SK-N-SH treated with all-trans-retinoic acid at 6 μM for 48 hours (cell line): ENCODE data around the gene RAB4B.

ENCODE experiments used
- ATAC-seq: fragments of 200-7000 bp; cut with Tn5 transposase; 3 replicates; pipeline ENCODE4 v1.9.1; 2020; ENCODE audit warnings: mild to moderate bottlenecking, moderate library complexity
- ARNTL ChIP-seq: fragments of 450-650 bp; formaldehyde crosslinking; IDR thresholded peaks from 2 replicates; pipeline ENCODE4 v1.5.0; 2020; ENCODE audit warnings: low read depth, mild to moderate bottlenecking, moderate library complexity, borderline replicate concordance
- BACH2 ChIP-seq: fragments of 250-450 bp; sonication (Bioruptor Pico); IDR thresholded peaks from 2 replicates; pipeline ENCODE4 v1.9.0; 2021; ENCODE audit warnings: mild to moderate bottlenecking, borderline replicate concordance
- CSDC2 ChIP-seq: fragments of 250-450 bp; sonication (Bioruptor Pico); IDR thresholded peaks from 2 replicates; pipeline ENCODE4 v1.5.0; 2020; ENCODE audit warnings: mild to moderate bottlenecking, moderate library complexity
- ESRRG ChIP-seq: fragments of 250-450 bp; sonication (Bioruptor Pico); IDR thresholded peaks from 2 replicates; pipeline ENCODE4 v1.6.1; 2021; ENCODE audit warnings: mild to moderate bottlenecking
- GLIS3 ChIP-seq: fragments of 250-450 bp; sonication (Bioruptor Pico); IDR thresholded peaks from 2 replicates; pipeline ENCODE4 v1.5.0; 2020; ENCODE audit warnings: mild to moderate bottlenecking, moderate library complexity
- ISL1 ChIP-seq: fragments of 250-450 bp; sonication (Bioruptor Pico); IDR thresholded peaks from 2 replicates; pipeline ENCODE4 v2.1.2; 2022; ENCODE audit warnings: mild to moderate bottlenecking, moderate library complexity
- OSR1 ChIP-seq: fragments of 250-450 bp; sonication (Bioruptor Pico); IDR thresholded peaks from 2 replicates; pipeline ENCODE4 v1.8.0; 2022; ENCODE audit warnings: moderate library complexity, mild to moderate bottlenecking, inconsistent platforms
- PPARA ChIP-seq: fragments of 250-450 bp; sonication (Bioruptor Pico); IDR thresholded peaks from 2 replicates; pipeline ENCODE4 v1.5.0; 2020; ENCODE audit warnings: mild to moderate bottlenecking, borderline replicate concordance
- RARB ChIP-seq: fragments of 250-450 bp; sonication (Bioruptor Pico); IDR thresholded peaks from 2 replicates; pipeline ENCODE4 v1.8.0; 2021; ENCODE audit warnings: mild to moderate bottlenecking, moderate library complexity
- SNAI2 ChIP-seq: fragments of 250-450 bp; sonication (Bioruptor Pico); IDR thresholded peaks from 2 replicates; pipeline ENCODE4 v1.5.0; 2020; ENCODE audit warnings: mild to moderate bottlenecking, moderate library complexity
- TCF4 ChIP-seq: fragments of 250-450 bp; sonication (Bioruptor Pico); IDR thresholded peaks from 2 replicates; pipeline ENCODE4 v1.8.0; 2021; ENCODE audit warnings: mild to moderate bottlenecking, moderate library complexity, borderline replicate concordance
- TOX ChIP-seq: fragments of 250-450 bp; sonication (Bioruptor Pico); IDR thresholded peaks from 2 replicates; pipeline ENCODE4 v1.8.0; 2021; ENCODE audit warnings: mild to moderate bottlenecking, moderate library complexity, borderline replicate concordance
- ZC3H10 ChIP-seq: fragments of 250-450 bp; sonication (Bioruptor Pico); IDR thresholded peaks from 2 replicates; pipeline ENCODE4 v1.5.1; 2021; ENCODE audit warnings: mild to moderate bottlenecking, moderate library complexity
- ZFP3 ChIP-seq: fragments of 250-450 bp; sonication (Bioruptor Pico); IDR thresholded peaks from 2 replicates; pipeline ENCODE4 v1.5.0; 2020; ENCODE audit warnings: mild to moderate bottlenecking, moderate library complexity
- ZFP30 ChIP-seq: fragments of 450-650 bp; formaldehyde crosslinking; IDR thresholded peaks from 2 replicates; pipeline ENCODE4 v1.5.0; 2022; ENCODE audit warnings: mild to moderate bottlenecking, moderate library complexity
- ZNF565 ChIP-seq: fragments of 450-650 bp; formaldehyde crosslinking; conservative IDR thresholded peaks from 2 replicates; pipeline ENCODE4 v1.5.0; 2020; ENCODE audit warnings: low read depth, mild to moderate bottlenecking, moderate library complexity
- ZNF70 ChIP-seq: fragments of 450-650 bp; formaldehyde crosslinking; IDR thresholded peaks from 2 replicates; pipeline ENCODE4 v1.5.0; 2020; ENCODE audit warnings: mild to moderate bottlenecking, moderate library complexity
- ZNF8 ChIP-seq: fragments of 450-650 bp; formaldehyde crosslinking; IDR thresholded peaks from 2 replicates; pipeline ENCODE4 v1.5.0; 2020; ENCODE audit warnings: mild to moderate bottlenecking, moderate library complexity
- TF ChIP-seq, protein P1 (sequence below): fragments of 250-450 bp; sonication (Bioruptor Pico); IDR thresholded peaks from 2 replicates; pipeline ENCODE4 v1.8.0; 2021; ENCODE audit warnings: low read depth, mild to moderate bottlenecking, moderate library complexity, borderline replicate concordance
- TF ChIP-seq, protein P2 (sequence below): fragments of 250-450 bp; sonication (Bioruptor Pico); IDR thresholded peaks from 2 replicates; pipeline ENCODE4 v1.5.0; 2020; ENCODE audit warnings: mild to moderate bottlenecking, moderate library complexity
- TF ChIP-seq, protein P3 (sequence below): fragments of 250-450 bp; sonication (Bioruptor Pico); IDR thresholded peaks from 2 replicates; pipeline ENCODE4 v1.8.0; 2020; ENCODE audit warnings: mild to moderate bottlenecking, moderate library complexity, borderline replicate concordance
- TF ChIP-seq, protein P4 (sequence below): fragments of 250-450 bp; sonication (Bioruptor Pico); IDR thresholded peaks from 2 replicates; pipeline ENCODE4 v1.5.1; 2020; ENCODE audit warnings: low read depth, mild to moderate bottlenecking, moderate library complexity

Gene RAB4B

DNA sequence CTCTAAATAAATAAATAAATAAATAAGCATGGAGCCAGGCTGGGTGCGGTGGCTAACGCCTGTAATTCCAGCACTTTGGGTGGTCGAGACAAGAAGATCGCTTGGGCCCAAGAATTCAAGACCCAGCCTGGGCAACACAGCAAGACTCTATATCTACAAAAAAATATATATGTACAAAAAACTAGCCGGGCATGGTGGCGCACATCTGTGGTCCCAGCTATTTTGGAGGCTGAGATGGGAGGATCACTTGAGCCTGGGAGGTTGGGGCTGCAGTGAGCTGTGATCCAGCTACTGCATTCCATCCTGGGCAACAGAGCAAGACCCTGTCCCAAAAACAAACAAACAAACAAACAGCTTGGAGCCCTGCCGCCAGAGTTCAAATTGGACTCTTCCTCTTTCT lies 30.5 kb upstream of the RAB4B start:
- no peak for ATAC-seq
- TF ChIP-seq, protein P1, sequence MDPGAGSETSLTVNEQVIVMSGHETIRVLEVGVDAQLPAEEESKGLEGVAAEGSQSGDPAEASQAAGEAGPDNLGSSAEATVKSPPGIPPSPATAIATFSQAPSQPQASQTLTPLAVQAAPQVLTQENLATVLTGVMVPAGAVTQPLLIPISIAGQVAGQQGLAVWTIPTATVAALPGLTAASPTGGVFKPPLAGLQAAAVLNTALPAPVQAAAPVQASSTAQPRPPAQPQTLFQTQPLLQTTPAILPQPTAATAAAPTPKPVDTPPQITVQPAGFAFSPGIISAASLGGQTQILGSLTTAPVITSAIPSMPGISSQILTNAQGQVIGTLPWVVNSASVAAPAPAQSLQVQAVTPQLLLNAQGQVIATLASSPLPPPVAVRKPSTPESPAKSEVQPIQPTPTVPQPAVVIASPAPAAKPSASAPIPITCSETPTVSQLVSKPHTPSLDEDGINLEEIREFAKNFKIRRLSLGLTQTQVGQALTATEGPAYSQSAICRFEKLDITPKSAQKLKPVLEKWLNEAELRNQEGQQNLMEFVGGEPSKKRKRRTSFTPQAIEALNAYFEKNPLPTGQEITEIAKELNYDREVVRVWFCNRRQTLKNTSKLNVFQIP (CRISPR knock-in tag): no peak
- no peak for TF ChIP-seq ZC3H10 (CRISPR knock-in tag)
- no peak for TF ChIP-seq ZFP30 (CRISPR knock-in tag)
- no peak for TF ChIP-seq RARB (CRISPR knock-in tag)
- no peak for TF ChIP-seq ESRRG (CRISPR knock-in tag)
- no peak for TF ChIP-seq SNAI2 (CRISPR knock-in tag)
- TF ChIP-seq ZNF565 (CRISPR knock-in tag): no peak
- TF ChIP-seq BACH2 (CRISPR knock-in tag): no peak
- TF ChIP-seq CSDC2 (CRISPR knock-in tag): no peak
- TF ChIP-seq PPARA (CRISPR knock-in tag): no peak
- TF ChIP-seq ZNF8 (CRISPR knock-in tag): no peak
- no peak for TF ChIP-seq ZNF70 (CRISPR knock-in tag)
- TF ChIP-seq ARNTL: no peak
- TF ChIP-seq, protein P2, sequence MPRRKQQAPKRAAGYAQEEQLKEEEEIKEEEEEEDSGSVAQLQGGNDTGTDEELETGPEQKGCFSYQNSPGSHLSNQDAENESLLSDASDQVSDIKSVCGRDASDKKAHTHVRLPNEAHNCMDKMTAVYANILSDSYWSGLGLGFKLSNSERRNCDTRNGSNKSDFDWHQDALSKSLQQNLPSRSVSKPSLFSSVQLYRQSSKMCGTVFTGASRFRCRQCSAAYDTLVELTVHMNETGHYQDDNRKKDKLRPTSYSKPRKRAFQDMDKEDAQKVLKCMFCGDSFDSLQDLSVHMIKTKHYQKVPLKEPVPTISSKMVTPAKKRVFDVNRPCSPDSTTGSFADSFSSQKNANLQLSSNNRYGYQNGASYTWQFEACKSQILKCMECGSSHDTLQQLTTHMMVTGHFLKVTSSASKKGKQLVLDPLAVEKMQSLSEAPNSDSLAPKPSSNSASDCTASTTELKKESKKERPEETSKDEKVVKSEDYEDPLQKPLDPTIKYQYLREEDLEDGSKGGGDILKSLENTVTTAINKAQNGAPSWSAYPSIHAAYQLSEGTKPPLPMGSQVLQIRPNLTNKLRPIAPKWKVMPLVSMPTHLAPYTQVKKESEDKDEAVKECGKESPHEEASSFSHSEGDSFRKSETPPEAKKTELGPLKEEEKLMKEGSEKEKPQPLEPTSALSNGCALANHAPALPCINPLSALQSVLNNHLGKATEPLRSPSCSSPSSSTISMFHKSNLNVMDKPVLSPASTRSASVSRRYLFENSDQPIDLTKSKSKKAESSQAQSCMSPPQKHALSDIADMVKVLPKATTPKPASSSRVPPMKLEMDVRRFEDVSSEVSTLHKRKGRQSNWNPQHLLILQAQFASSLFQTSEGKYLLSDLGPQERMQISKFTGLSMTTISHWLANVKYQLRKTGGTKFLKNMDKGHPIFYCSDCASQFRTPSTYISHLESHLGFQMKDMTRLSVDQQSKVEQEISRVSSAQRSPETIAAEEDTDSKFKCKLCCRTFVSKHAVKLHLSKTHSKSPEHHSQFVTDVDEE (CRISPR knock-in tag): no peak
- no peak for TF ChIP-seq GLIS3 (CRISPR knock-in tag)
- TF ChIP-seq, protein P3, sequence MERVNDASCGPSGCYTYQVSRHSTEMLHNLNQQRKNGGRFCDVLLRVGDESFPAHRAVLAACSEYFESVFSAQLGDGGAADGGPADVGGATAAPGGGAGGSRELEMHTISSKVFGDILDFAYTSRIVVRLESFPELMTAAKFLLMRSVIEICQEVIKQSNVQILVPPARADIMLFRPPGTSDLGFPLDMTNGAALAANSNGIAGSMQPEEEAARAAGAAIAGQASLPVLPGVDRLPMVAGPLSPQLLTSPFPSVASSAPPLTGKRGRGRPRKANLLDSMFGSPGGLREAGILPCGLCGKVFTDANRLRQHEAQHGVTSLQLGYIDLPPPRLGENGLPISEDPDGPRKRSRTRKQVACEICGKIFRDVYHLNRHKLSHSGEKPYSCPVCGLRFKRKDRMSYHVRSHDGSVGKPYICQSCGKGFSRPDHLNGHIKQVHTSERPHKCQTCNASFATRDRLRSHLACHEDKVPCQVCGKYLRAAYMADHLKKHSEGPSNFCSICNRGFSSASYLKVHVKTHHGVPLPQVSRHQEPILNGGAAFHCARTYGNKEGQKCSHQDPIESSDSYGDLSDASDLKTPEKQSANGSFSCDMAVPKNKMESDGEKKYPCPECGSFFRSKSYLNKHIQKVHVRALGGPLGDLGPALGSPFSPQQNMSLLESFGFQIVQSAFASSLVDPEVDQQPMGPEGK (CRISPR knock-in tag): no peak
- TF ChIP-seq TCF4 (CRISPR knock-in tag): no peak
- TF ChIP-seq, protein P4, sequence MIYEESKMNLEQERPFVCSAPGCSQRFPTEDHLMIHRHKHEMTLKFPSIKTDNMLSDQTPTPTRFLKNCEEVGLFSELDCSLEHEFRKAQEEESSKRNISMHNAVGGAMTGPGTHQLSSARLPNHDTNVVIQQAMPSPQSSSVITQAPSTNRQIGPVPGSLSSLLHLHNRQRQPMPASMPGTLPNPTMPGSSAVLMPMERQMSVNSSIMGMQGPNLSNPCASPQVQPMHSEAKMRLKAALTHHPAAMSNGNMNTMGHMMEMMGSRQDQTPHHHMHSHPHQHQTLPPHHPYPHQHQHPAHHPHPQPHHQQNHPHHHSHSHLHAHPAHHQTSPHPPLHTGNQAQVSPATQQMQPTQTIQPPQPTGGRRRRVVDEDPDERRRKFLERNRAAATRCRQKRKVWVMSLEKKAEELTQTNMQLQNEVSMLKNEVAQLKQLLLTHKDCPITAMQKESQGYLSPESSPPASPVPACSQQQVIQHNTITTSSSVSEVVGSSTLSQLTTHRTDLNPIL (CRISPR knock-in tag): no peak
- TF ChIP-seq TOX: no peak
- no peak for TF ChIP-seq ZFP3

DNA sequence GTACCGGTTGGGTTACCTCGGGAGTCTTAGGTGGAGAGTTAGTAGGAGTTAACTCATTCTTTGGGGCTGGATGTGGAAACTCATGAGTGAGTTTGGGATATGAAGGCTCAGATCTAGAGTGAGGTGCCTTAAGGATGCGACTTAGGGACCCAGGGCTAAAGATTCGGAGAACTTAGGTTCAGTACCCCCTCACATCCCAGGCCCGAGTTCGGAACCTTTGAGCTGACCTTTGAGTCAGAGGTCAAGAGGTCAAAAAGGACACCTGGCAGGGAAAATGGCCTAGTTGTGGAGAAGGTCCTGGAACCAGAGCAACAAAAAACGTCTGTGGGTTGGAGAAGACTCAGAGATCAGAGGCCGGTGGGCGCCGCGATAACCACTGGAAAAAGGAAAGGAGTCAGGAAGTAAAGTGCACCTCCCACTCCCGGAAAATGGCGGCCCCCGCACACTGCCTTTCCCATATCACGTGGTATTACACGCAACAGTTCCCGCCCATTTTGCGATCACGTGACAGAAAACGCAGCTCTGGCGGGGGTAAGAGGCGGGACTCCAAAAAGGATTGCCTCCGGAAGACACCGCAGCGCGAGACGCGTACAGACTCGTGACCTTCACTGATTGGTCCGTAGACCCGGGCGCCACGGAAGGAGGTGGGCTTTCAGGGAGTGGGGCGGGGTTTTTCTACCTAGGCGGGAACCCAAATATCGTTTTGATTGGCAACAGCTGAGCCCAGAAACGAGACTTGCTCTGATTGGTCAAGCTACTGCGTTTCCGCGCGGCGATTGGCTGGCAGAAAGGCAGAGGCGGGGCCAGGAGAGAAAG lies 27.8 kb upstream of the RAB4B start, which contains the start of gene ACTMAP:
TSS of gene ACTMAP (minus strand) at position 420 of the 816 bp plus-strand sequence. CDS start 674 bp downstream, outside the sequence.
- peak; percentile 94 for ATAC-seq
- TF ChIP-seq BACH2 (CRISPR knock-in tag): no peak
- TF ChIP-seq ESRRG (CRISPR knock-in tag): no peak
- TF ChIP-seq ISL1: no peak
- TF ChIP-seq ZFP3: peak; percentile 19; the same call in 1 of the 2 replicates
- TF ChIP-seq GLIS3 (CRISPR knock-in tag): no peak
- no peak for TF ChIP-seq ZC3H10 (CRISPR knock-in tag)
- TF ChIP-seq ZNF8 (CRISPR knock-in tag): no peak
- TF ChIP-seq ARNTL: peak; percentile 50; the same call in 1 of the 2 replicates
- TF ChIP-seq, protein P1 (CRISPR knock-in tag): no peak
- TF ChIP-seq SNAI2 (CRISPR knock-in tag): 0 out of 2 replicates have a peak, but pooled peaks have one; percentile 14
- TF ChIP-seq OSR1 (CRISPR knock-in tag): no peak
- no peak for TF ChIP-seq ZNF70 (CRISPR knock-in tag)
- TF ChIP-seq TOX: no peak
- TF ChIP-seq, protein P2 (CRISPR knock-in tag): no peak; the same call in 1 of the 2 replicates
- TF ChIP-seq ZNF565 (CRISPR knock-in tag): no peak
- no peak for TF ChIP-seq CSDC2 (CRISPR knock-in tag)
- TF ChIP-seq, protein P4 (CRISPR knock-in tag): no peak
